Astrocyte (in vitro differentiated cells and primary cell): ENCODE measurements around the gene LMAN2L. TPM values are rescaled to one million over a fixed set of nuclear protein-coding genes. Genes with fewer than 3 reads are reported as not detected.

Experiments
- DNase-seq: peaks from one replicate; pipeline ENCODE4 v3.0.0-alpha.2; 2010; ENCODE audit warnings: low read depth
- FAIRE-seq: peaks from 2 replicates; lab custom pipeline; 2011; peaks lifted over from hg19 to GRCh38; lab: Jason Lieb, UNC
- H2AFZ ChIP-seq: 2 replicates; pipeline ENCODE4 v1.6.0; 2012; ENCODE audit warnings: low read depth, low read length, inconsistent platforms
- H3K27ac ChIP-seq: 2 replicates; pipeline ENCODE4 v1.5.1; 2011; ENCODE audit warnings: low read depth, low read length, inconsistent platforms
- H3K27me3 ChIP-seq: 2 replicates; pipeline ENCODE4 v1.6.0; 2011; ENCODE audit warnings: low read length, inconsistent platforms; ENCODE audit not compliant: insufficient read depth
- H3K36me3 ChIP-seq: 2 replicates; pipeline ENCODE4 v1.5.1; 2011; ENCODE audit warnings: low read length, inconsistent platforms; ENCODE audit not compliant: insufficient read depth
- H3K4me1 ChIP-seq: 2 replicates; pipeline ENCODE4 v1.5.1; 2011; ENCODE audit warnings: low read length, inconsistent platforms; ENCODE audit not compliant: insufficient read depth
- H3K4me2 ChIP-seq: 2 replicates; pipeline ENCODE4 v1.6.0; 2012; ENCODE audit warnings: low read length, inconsistent platforms
- H3K4me3 ChIP-seq: 2 replicates; pipeline ENCODE4 v1.5.1; 2011; ENCODE audit warnings: low read depth, mild to moderate bottlenecking, low read length, inconsistent platforms; ENCODE audit not compliant: insufficient read depth
- H3K79me2 ChIP-seq: 2 replicates; pipeline ENCODE4 v1.6.0; 2012; ENCODE audit warnings: mild to moderate bottlenecking, low read length, inconsistent platforms; ENCODE audit not compliant: insufficient read depth
- H3K9ac ChIP-seq: 2 replicates; pipeline ENCODE4 v1.6.0; 2012; ENCODE audit warnings: mild to moderate bottlenecking, low read length, inconsistent platforms
- H3K9me3 ChIP-seq: 2 replicates; pipeline ENCODE4 v1.5.1; 2012; ENCODE audit warnings: low read depth, mild to moderate bottlenecking, low read length, inconsistent platforms; ENCODE audit not compliant: insufficient read depth
- H4K20me1 ChIP-seq: 2 replicates; pipeline ENCODE4 v1.6.0; 2012; ENCODE audit warnings: low read length, inconsistent platforms; ENCODE audit not compliant: insufficient read depth
- H3K27ac Mint-ChIP-seq: one replicate; pipeline ENCODE4 v1.8.0; 2021; ENCODE audit warnings: mild to moderate bottlenecking, mixed read lengths; ENCODE audit not compliant: unreplicated experiment
- H3K27me3 Mint-ChIP-seq: one replicate; pipeline ENCODE4 v1.8.0; 2021; ENCODE audit warnings: low read depth, mixed read lengths; ENCODE audit not compliant: unreplicated experiment
- H3K36me3 Mint-ChIP-seq: one replicate; pipeline ENCODE4 v1.8.0; 2021; ENCODE audit warnings: low read depth, mixed read lengths; ENCODE audit not compliant: unreplicated experiment
- H3K4me1 Mint-ChIP-seq: one replicate; pipeline ENCODE4 v1.8.0; 2021; ENCODE audit warnings: low read depth, mixed read lengths; ENCODE audit not compliant: unreplicated experiment
- H3K4me3 Mint-ChIP-seq: one replicate; pipeline ENCODE4 v1.8.0; 2021; ENCODE audit warnings: mild to moderate bottlenecking, moderate library complexity, mixed read lengths; ENCODE audit not compliant: unreplicated experiment
- H3K9me3 Mint-ChIP-seq: one replicate; pipeline ENCODE4 v1.8.0; 2021; ENCODE audit warnings: mild to moderate bottlenecking, mixed read lengths; ENCODE audit not compliant: unreplicated experiment
- EZH2 ChIP-seq: IDR thresholded peaks from 2 replicates; pipeline ENCODE4 v1.6.1; 2012; ENCODE audit warnings: mild to moderate bottlenecking, low read length, inconsistent platforms; ENCODE audit not compliant: insufficient read depth
- total RNA-seq: library from RNA; stranded (reverse); gene quantifications from 2 replicates; pipeline ENCODE4 v1.2.1, GENCODE V29; 2021
- TF ChIP-seq, protein P1 (sequence below): IDR thresholded peaks from 2 replicates; pipeline ENCODE4 v1.5.1; 2011; ENCODE audit warnings: low read depth, mild to moderate bottlenecking, inconsistent platforms, low read length, moderate library complexity; ENCODE audit not compliant: insufficient read depth

LMAN2L gene
- total RNA-seq, 1 donor from 2014 or later, result 19.8 TPM

DNA sequence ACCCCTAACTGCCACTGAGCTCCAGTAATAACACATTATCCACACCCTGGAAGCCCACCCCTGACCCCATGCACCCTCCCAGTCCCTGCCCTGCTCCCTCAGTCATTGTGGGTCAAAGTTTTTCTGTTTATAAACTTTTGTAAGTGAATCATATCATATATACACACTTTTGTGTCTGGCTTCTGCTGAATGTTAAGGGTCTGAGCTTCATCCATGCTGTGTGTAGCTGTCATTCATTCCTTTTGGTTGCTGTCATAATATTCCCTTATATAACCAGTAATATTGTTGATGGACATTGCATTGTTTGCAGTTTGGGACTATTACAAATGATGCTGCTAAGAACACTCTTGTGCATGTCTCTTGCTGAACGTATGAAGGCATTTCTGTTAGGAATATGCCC, 35.3 kb upstream of the LMAN2L start:
- Histone ChIP-seq H3K27ac (no peak overlapping the region), H3K36me3 (no peaks in the 10 kb centered on the region), H3K4me2 (no peak overlapping the region), H4K20me1 (no peaks in the 10 kb centered on the region), H3K27me3 (no peaks in the 10 kb centered on the region), H3K9ac (no peak overlapping the region), H3K4me1 (no peaks in the 10 kb centered on the region), H3K4me3 (no peak overlapping the region), H3K9me3 (no peaks in the 10 kb centered on the region), H2AFZ (no peak overlapping the region), H3K79me2 (no peaks in the 10 kb centered on the region)
- H3K4me3 Mint-ChIP-seq, result no peak overlapping the region
- TF ChIP-seq, protein P1, sequence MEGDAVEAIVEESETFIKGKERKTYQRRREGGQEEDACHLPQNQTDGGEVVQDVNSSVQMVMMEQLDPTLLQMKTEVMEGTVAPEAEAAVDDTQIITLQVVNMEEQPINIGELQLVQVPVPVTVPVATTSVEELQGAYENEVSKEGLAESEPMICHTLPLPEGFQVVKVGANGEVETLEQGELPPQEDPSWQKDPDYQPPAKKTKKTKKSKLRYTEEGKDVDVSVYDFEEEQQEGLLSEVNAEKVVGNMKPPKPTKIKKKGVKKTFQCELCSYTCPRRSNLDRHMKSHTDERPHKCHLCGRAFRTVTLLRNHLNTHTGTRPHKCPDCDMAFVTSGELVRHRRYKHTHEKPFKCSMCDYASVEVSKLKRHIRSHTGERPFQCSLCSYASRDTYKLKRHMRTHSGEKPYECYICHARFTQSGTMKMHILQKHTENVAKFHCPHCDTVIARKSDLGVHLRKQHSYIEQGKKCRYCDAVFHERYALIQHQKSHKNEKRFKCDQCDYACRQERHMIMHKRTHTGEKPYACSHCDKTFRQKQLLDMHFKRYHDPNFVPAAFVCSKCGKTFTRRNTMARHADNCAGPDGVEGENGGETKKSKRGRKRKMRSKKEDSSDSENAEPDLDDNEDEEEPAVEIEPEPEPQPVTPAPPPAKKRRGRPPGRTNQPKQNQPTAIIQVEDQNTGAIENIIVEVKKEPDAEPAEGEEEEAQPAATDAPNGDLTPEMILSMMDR, result no peak
- TF ChIP-seq EZH2, result no peak
- H3K4me1 Mint-ChIP-seq, result peaks cover 4% of the 10 kb centered on the region
- H3K9me3 Mint-ChIP-seq, result no peaks in the 10 kb centered on the region
- peaks cover 3% of the 10 kb centered on the region for H3K36me3 Mint-ChIP-seq
- no peaks in the 10 kb centered on the region for H3K27me3 Mint-ChIP-seq
- no peak for DNase-seq
- no peak overlapping the region for H3K27ac Mint-ChIP-seq
- no peak for FAIRE-seq

DNA sequence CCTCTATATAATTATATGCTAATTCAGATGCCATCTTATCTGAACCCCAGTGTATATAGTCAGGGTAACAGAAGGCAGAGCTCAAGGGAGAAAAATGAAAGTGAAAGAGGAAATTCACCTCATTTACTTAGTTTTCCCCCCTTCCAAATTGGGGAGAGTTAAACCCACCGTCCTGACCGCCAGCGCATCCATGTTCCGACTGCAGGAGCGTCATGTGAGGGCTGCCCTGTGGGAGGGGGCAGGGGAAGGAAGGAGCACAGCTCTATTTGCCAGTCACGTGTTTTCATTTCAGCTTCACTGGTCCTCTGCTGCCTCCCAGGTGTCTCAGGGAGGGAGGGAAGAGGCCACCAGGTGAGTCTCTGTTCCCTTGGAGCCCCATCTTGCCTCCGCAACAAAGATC, 34.1 kb upstream of the LMAN2L start:
- Histone ChIP-seq H3K4me3 (no peak overlapping the region), H3K27ac (no peak overlapping the region), H3K36me3 (no peaks in the 10 kb centered on the region), H3K9ac (no peak overlapping the region), H3K9me3 (no peaks in the 10 kb centered on the region), H2AFZ (no peak overlapping the region), H3K4me2 (no peak overlapping the region), H3K27me3 (no peaks in the 10 kb centered on the region), H3K4me1 (no peaks in the 10 kb centered on the region), H3K79me2 (no peaks in the 10 kb centered on the region), H4K20me1 (no peaks in the 10 kb centered on the region)
- H3K9me3 Mint-ChIP-seq, result no peaks in the 10 kb centered on the region
- FAIRE-seq (no peak), DNase-seq (no peak)
- peaks cover 3% of the 10 kb centered on the region for H3K36me3 Mint-ChIP-seq
- peaks cover 4% of the 10 kb centered on the region for H3K4me1 Mint-ChIP-seq
- no peaks in the 10 kb centered on the region for H3K27me3 Mint-ChIP-seq
- TF ChIP-seq EZH2, result no peak
- TF ChIP-seq, protein P1, result no peak
- no peak overlapping the region for H3K4me3 Mint-ChIP-seq
- H3K27ac Mint-ChIP-seq, result no peak overlapping the region

DNA sequence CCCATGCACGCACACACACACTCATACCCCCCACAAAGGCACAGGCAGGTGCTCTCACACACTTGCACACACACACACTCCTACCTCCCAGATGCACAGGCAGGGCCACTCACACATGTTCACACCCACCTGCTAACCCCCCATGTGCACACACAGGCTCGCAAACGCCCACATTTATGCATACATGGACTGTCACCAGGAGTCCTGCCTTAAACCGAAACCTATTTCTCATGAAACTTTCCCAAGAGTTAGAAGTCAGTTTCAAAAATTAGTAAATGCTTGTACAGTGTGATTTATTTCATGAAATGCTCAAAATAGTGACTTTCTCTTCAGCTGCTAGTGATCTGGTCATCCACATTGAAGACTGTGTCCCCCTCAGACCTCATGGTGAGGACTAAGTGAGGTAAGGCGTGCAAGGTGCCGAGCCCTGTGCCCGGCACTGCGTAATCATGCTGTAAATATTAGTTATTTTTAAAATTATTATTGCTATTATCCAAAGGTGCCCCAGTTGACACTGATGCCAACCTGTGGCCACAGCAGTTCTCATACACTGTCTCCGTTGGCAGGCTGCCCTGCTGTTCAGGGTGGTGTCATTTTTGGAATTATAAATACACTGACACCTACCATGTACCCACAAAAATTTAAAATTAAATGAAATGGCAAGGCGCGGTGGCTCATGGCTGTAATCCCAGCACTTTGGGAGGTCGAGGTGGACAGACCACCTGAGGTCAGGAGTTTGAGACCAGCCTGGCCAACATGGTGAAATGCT, 33.2 kb upstream of the LMAN2L start:
- no peak for FAIRE-seq

More for the DNA sequence above, 33.2 kb upstream of the LMAN2L start:
- Histone ChIP-seq H3K9ac (no peak overlapping the region), H3K36me3 (no peaks in the 10 kb centered on the region), H3K27me3 (no peaks in the 10 kb centered on the region), H3K79me2 (no peaks in the 10 kb centered on the region), H3K27ac (no peak overlapping the region), H3K9me3 (no peaks in the 10 kb centered on the region), H2AFZ (no peak overlapping the region), H3K4me2 (no peak overlapping the region), H3K4me1 (no peaks in the 10 kb centered on the region), H3K4me3 (no peak overlapping the region), H4K20me1 (peaks cover 4% of the 10 kb centered on the region)
- Mint-ChIP-seq H3K4me3 (no peak overlapping the region), H3K27me3 (no peaks in the 10 kb centered on the region), H3K9me3 (no peaks in the 10 kb centered on the region), H3K27ac (no peak overlapping the region), H3K36me3 (peaks cover 3% of the 10 kb centered on the region), H3K4me1 (peaks cover 4% of the 10 kb centered on the region)
- TF ChIP-seq, protein P1, result no peak
- TF ChIP-seq EZH2, result no peak
- DNase-seq, result no peak
